Right atrium auricular region (tissue), 2 donors: ENCODE results near the gene TRIP12. TPM values are rescaled to one million over a fixed set of nuclear protein-coding genes. Genes with fewer than 3 reads are reported as not detected.
"Not testable (repeated sequence)": the region's sequence is repeated elsewhere in the genome, so short reads cannot be mapped to it uniquely, and the experiment has no call there.

Experiments
- DNase-seq: peaks from one replicate; pipeline ENCODE4 v3.0.0-alpha.2; 2019; ENCODE audit warnings: low spot score
- H3K27ac ChIP-seq, 2 donors: fragments of 200-600 bp; sonication (generic); 1 replicate in 1 of 2; 2 replicates in 1 of 2; pipeline ENCODE4 v1.5.1; 2016 to 2019
- H3K27me3 ChIP-seq, 2 donors: fragments of 200-600 bp; sonication (generic); one replicate each; pipeline versions ENCODE4 v1.5.1 to v1.6.0; 2017 to 2019
- H3K36me3 ChIP-seq: fragments of 200-600 bp; sonication (generic); one replicate; pipeline ENCODE4 v1.5.1; 2016
- H3K4me1 ChIP-seq, 2 donors: fragments of 200-600 bp; sonication (generic); one replicate each; pipeline versions ENCODE4 v1.5.1 to v1.6.0; 2017 to 2019
- H3K4me3 ChIP-seq, 2 donors: fragments of 200-600 bp; sonication (generic); 1 replicate in 1 of 2; 2 replicates in 1 of 2; pipeline ENCODE4 v1.5.1; 2017 to 2019; ENCODE audit warnings: mild to moderate bottlenecking in 1 of 2, moderate library complexity in 1 of 2
- H3K9me3 ChIP-seq, 2 donors: fragments of 200-600 bp; sonication (generic); one replicate each; pipeline ENCODE4 v1.5.1; 2019
- CTCF ChIP-seq, 2 donors: fragments of 200-600 bp; sonication (generic); IDR thresholded peaks; one replicate each; pipeline ENCODE4 v1.5.1; 2019; ENCODE audit warnings: antibody characterized with exemption in 2 of 2
- total RNA-seq, 2 donors: library from RNA; depleted of rRNA; stranded (reverse); fragments of >200 nt; gene quantifications; one replicate each; pipeline ENCODE4 v1.1.0, GENCODE V29; 2016

The TRIP12 gene
- total RNA-seq, 2 donors from 2014 or later: 94.8 to 107 TPM

DNA sequence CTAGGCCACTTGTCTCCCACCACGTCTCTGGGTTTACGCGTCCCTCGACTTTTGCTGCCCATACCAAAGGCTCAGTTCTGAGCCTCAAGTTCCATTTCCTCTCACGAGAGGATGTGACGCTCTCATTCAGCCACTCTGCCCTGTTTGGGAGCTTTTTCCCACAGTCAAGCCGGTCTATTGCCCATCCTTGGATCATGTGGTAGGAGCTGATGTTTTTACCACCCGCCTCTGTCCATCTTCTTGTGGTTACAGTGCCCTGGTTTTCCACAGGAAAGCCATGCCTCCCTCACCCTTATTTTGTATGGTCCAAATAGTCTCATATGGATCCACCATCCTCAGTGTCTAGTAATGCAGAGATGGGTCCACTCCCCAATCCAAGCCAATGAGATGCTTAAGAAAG is 20.9 kb upstream of the TRIP12 start:
- H3K27me3 ChIP-seq: no peaks in the 10 kb centered on the region
- no peak for DNase-seq
- no peak overlapping the region for H3K27ac ChIP-seq
- H3K36me3 ChIP-seq: no peaks in the 10 kb centered on the region
- H3K9me3 ChIP-seq: no peaks in the 10 kb centered on the region
- no peak overlapping the region for H3K4me3 ChIP-seq
- TF ChIP-seq CTCF (IDR thresholded peaks at IDR 0.05): no peak
- no peaks in the 10 kb centered on the region for H3K4me1 ChIP-seq

- TF ChIP-seq CTCF (IDR thresholded peaks at IDR 0.05): no peak
- H3K27me3 ChIP-seq: no peaks in the 10 kb centered on the region
These were observed 15.7 kb upstream of the TRIP12 start for GRCh38 chr2:229937537-229937936.

DNA sequence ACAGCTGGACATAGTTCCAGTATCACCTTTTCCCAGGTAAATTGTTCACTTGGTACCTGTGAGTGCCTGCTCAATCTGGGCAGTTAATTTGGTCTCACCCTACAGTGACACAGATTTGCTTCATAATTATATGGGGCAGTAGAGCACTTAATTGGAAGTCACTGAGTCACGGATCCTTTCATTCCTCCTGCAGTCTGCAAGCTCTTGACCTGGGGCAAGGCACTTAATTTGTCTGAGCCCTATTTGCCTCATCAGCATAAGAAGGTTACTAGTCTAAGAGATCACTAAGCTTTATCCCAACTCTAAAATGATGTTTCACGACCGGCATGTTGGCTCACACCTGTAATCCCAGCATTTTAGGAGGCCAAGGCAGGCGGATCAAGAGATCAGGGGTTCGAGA is 9.4 kb upstream of the TRIP12 start:
- no peaks in the 10 kb centered on the region for H3K4me1 ChIP-seq
- no peak for TF ChIP-seq CTCF (IDR thresholded peaks at IDR 0.05)
- no peak overlapping the region for H3K27ac ChIP-seq
- H3K27me3 ChIP-seq: no peaks in the 10 kb centered on the region
- no peaks in the 10 kb centered on the region for H3K9me3 ChIP-seq
- H3K4me3 ChIP-seq: no peak overlapping the region
- DNase-seq: no peak
- no peaks in the 10 kb centered on the region for H3K36me3 ChIP-seq

More at GRCh38 chr2:229937537-229937936, 15.7 kb upstream of the TRIP12 start:
- Histone ChIP-seq H3K27ac (no peak overlapping the region), H3K36me3 (no peaks in the 10 kb centered on the region), H3K4me3 (no peak overlapping the region), H3K4me1 (no peaks in the 10 kb centered on the region), H3K9me3 (no peaks in the 10 kb centered on the region)
- no peak for DNase-seq

GRCh38 chr2:229930656-229931055 is 8.8 kb upstream of the TRIP12 start:
- Histone ChIP-seq H3K4me1 (no peaks in the 10 kb centered on the region), H3K27me3 (no peaks in the 10 kb centered on the region), H3K27ac (no peak overlapping the region), H3K4me3 (no peak overlapping the region), H3K9me3 (no peaks in the 10 kb centered on the region), H3K36me3 (no peaks in the 10 kb centered on the region)
- no peak for DNase-seq
- no peak for TF ChIP-seq CTCF (IDR thresholded peaks at IDR 0.05)

DNA sequence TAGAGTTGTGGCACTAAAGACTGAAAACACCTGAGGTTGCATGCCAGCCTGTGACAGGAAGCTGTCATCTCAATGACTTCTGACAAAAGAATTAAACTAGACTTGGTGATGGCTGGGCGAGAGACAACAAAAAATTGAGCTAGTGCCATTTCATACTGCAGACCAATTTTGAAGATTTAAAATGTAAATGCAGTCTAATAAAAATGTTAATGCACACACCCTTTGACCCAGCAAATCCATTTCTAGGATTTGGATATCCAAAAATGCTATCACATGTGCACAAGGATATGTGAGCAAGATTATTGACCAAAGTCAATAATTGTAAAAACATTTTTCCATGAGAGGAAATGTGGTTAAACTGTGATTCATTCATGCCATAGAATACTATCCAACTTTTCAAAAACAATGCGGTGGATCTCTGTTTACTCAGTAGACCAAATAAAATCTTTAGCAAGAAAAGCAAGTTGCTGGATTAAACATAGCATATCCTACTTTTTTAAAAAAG is 6.1 kb upstream of the TRIP12 start:
- Histone ChIP-seq H3K27ac (no peak overlapping the region), H3K36me3 (no peaks in the 10 kb centered on the region), H3K4me3 (no peak overlapping the region), H3K4me1 (peaks cover 0 to 6% of the 10 kb centered on the region in 2 donors), H3K27me3 (no peaks in the 10 kb centered on the region), H3K9me3 (no peaks in the 10 kb centered on the region)
- DNase-seq: no peak
- TF ChIP-seq CTCF (IDR thresholded peaks at IDR 0.05): no peak

DNA sequence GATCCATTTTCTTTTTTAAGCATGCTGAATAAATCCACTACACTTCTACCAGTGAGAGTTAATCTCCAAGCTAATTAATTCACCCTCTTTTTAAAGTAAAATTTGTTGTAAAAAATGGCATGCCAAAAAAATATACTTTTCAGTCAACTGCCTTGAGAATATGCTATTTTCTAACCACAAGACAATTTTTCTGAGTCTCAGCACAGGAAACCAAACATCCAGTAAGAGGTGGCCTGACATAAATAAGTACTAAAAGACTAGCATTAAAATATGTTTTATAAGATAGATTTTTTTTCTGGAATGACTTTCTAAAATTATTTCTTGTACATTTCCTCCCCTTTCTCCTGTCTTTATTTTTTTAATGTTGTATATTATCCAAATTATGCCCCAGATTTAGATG is 3.4 kb upstream of the TRIP12 start:
- Histone ChIP-seq H3K4me3 (no peak overlapping the region), H3K9me3 (no peaks in the 10 kb centered on the region), H3K36me3 (no peaks in the 10 kb centered on the region), H3K4me1 (peaks cover 0 to 14% of the 10 kb centered on the region in 2 donors), H3K27me3 (no peaks in the 10 kb centered on the region), H3K27ac (no peak overlapping the region)
- DNase-seq: no peak
- no peak for TF ChIP-seq CTCF (IDR thresholded peaks at IDR 0.05)

- H3K4me1 ChIP-seq: peaks cover 0 to 19% of the 10 kb centered on the region in 2 donors
- not testable (repeated sequence) for H3K9me3 ChIP-seq, H3K27me3 ChIP-seq, H3K36me3 ChIP-seq, DNase-seq, H3K27ac ChIP-seq, H3K4me3 ChIP-seq
These were observed 2.7 kb upstream of the TRIP12 start for GRCh38 chr2:229924541-229924940.
